IMR-90 (cell line): Measurements from ENCODE around the gene SDHAF4. TPM values are rescaled to one million over a fixed set of nuclear protein-coding genes. Genes with fewer than 3 reads are reported as not detected.
"Not testable (repeated sequence)": the region's sequence is repeated elsewhere in the genome, so short reads cannot be mapped to it uniquely, and the experiment has no call there.

ENCODE experiments used
- ATAC-seq: fragments of 200-7000 bp; cut with Tn5 transposase; 2 replicates; pipeline ENCODE4 v1.9.1; 2020; ENCODE audit warnings: low read depth, mild to moderate bottlenecking, moderate library complexity
- BruUV-seq: library from RNA; stranded (reverse); fragments of 400-500 nt; replicated peaks from 2 replicates; lab custom pipeline; 2021; lab: Mats Ljungman, UMichigan
- CTCF ChIA-PET: fragments of 300-600 bp; formaldehyde crosslinking; extraction: SDS; loops from one replicate; lab custom pipeline; 2021; ENCODE audit warnings: antibody characterized with exemption; lab: Yijun Ruan, JAX
- POLR2A ChIA-PET: fragments of 300-600 bp; sonication (Branson Sonifier 250); formaldehyde crosslinking; loops from one replicate; lab custom pipeline; 2022; ENCODE audit warnings: antibody characterized with exemption; ENCODE audit not compliant: unreplicated experiment; lab: Charles Lee
- DNase-seq: peaks from one replicate; pipeline ENCODE4 v3.0.0; 2013
- H2AFZ ChIP-seq: replicated peaks from 2 replicates; pipeline ENCODE3; 2013; ENCODE audit warnings: low read length, mild to moderate bottlenecking; ENCODE audit not compliant: poor library complexity
- H2AK5ac ChIP-seq: 2 replicates; pipeline ENCODE4 v1.6.1; 2013; ENCODE audit warnings: low read depth, low read length, inconsistent platforms
- H2AK9ac ChIP-seq: replicated peaks from 2 replicates; pipeline ENCODE3; 2013; ENCODE audit warnings: mild to moderate bottlenecking, low read depth, low read length, moderate library complexity; ENCODE audit not compliant: poor library complexity
- H2BK120ac ChIP-seq: 2 replicates; pipeline ENCODE4 v1.6.1; 2013; ENCODE audit warnings: low read depth, low read length, inconsistent platforms
- H2BK15ac ChIP-seq: 3 replicates; pipeline ENCODE4 v1.6.1; 2013; ENCODE audit warnings: low read depth, low read length, inconsistent platforms
- H2BK20ac ChIP-seq: 2 replicates; pipeline ENCODE4 v1.6.1; 2013; ENCODE audit warnings: low read depth, mild to moderate bottlenecking, inconsistent platforms, low read length, moderate library complexity
- H2BK5ac ChIP-seq: 2 replicates; pipeline ENCODE4 v1.6.1; 2013; ENCODE audit warnings: mild to moderate bottlenecking, low read depth, low read length, inconsistent platforms; ENCODE audit not compliant: poor library complexity, severe bottlenecking
- H3K14ac ChIP-seq: replicated peaks from 2 replicates; pipeline ENCODE4 v1.6.1; 2013; ENCODE audit warnings: low read depth, low read length, inconsistent platforms
- H3K18ac ChIP-seq: 2 replicates; pipeline ENCODE4 v1.6.1; 2013; ENCODE audit warnings: low read depth, low read length, control low read depth
- H3K23ac ChIP-seq: 2 replicates; pipeline ENCODE4 v1.6.1; 2013; ENCODE audit warnings: low read depth, low read length, inconsistent platforms
- H3K27ac ChIP-seq: 2 replicates; pipeline ENCODE4 v1.5.1; 2013; ENCODE audit warnings: mild to moderate bottlenecking, control low read depth, low read length; ENCODE audit not compliant: insufficient read depth
- H3K27me3 ChIP-seq: 2 replicates; pipeline ENCODE4 v1.6.1; 2013; ENCODE audit warnings: low read length; ENCODE audit not compliant: control insufficient read depth, insufficient read depth
- H3K36me3 ChIP-seq: 2 replicates; pipeline ENCODE4 v1.6.1; 2013; ENCODE audit warnings: low read length, mixed read lengths; ENCODE audit not compliant: control insufficient read depth, insufficient read depth
- H3K4ac ChIP-seq: 2 replicates; pipeline ENCODE4 v1.6.1; 2013; ENCODE audit warnings: low read depth, low read length, inconsistent platforms
- H3K4me1 ChIP-seq: 2 replicates; pipeline ENCODE4 v1.6.1; 2013; ENCODE audit warnings: low read length, mixed read lengths; ENCODE audit not compliant: control insufficient read depth, insufficient read depth
- H3K4me2 ChIP-seq: 2 replicates; pipeline ENCODE4 v1.6.1; 2013; ENCODE audit warnings: low read depth, mild to moderate bottlenecking, control low read depth, low read length, moderate library complexity
- H3K4me3 ChIP-seq: 2 replicates; pipeline ENCODE4 v1.5.1; 2013; ENCODE audit warnings: low read depth, mild to moderate bottlenecking, control low read depth, low read length, moderate library complexity; ENCODE audit not compliant: insufficient read depth
- H3K56ac ChIP-seq: 2 replicates; pipeline ENCODE4 v1.6.1; 2013; ENCODE audit warnings: low read length, inconsistent platforms; ENCODE audit not compliant: insufficient read depth; ENCODE audit errors: extremely low read depth
- H3K79me1 ChIP-seq, 2 experiments: 2 replicates each; pipeline ENCODE4 v1.6.1; 2013; ENCODE audit warnings: low read length in 2 of 2, inconsistent platforms in 1 of 2, low read depth in 1 of 2
- H3K9ac ChIP-seq: 2 replicates; pipeline ENCODE4 v1.6.1; 2013; ENCODE audit warnings: low read depth, low read length, control low read depth
- H3K9me1 ChIP-seq: 2 replicates; pipeline ENCODE4 v1.6.1; 2013; ENCODE audit warnings: low read length, inconsistent platforms; ENCODE audit not compliant: insufficient read depth
- H3K9me3 ChIP-seq: 2 replicates; pipeline ENCODE4 v1.6.1; 2013; ENCODE audit warnings: low read length; ENCODE audit not compliant: control insufficient read depth, insufficient read depth
- H4K20me1 ChIP-seq: 2 replicates; pipeline ENCODE4 v1.6.1; 2013; ENCODE audit warnings: low read length, inconsistent platforms; ENCODE audit not compliant: insufficient read depth
- H4K5ac ChIP-seq: 2 replicates; pipeline ENCODE4 v1.6.1; 2013; ENCODE audit warnings: mild to moderate bottlenecking, low read depth, low read length, control low read depth
- H4K8ac ChIP-seq, 2 experiments: 2 replicates each; pipeline ENCODE4 v1.6.1; 2013; ENCODE audit warnings: low read depth in 2 of 2, low read length in 2 of 2, control low read depth in 1 of 2, inconsistent platforms in 1 of 2
- H4K91ac ChIP-seq: 2 replicates; pipeline ENCODE4 v1.6.1; 2013; ENCODE audit warnings: low read depth, low read length, inconsistent platforms; ENCODE audit not compliant: insufficient read depth
- WGBS, 2 experiments: methylation state at CpG; one replicate each; pipeline versions ENCODE4 v1.1.5 to v1.1.7; 2013; ENCODE audit warnings: missing lambda C conversion rate in 2 of 2; ENCODE audit not compliant: insufficient read length in 1 of 2; ENCODE audit errors: extremely low coverage in 2 of 2; 5-methylcytosine and 5-hydroxymethylcytosine counted together
- dilution Hi-C: fragments of 300-500 bp; cut with HindIII; formaldehyde crosslinking; loops from one replicate; pipeline ENCODE4 v1.14.3; 2018; ENCODE audit warnings: low sequenced_read_pairs; ENCODE audit not compliant: unreplicated experiment
- in situ Hi-C: fragments of 300-500 bp; cut with MboI; formaldehyde crosslinking; loops from 3 replicates; pipeline ENCODE4 v1.14.3; 2019; ENCODE audit warnings: low sequenced_read_pairs, inconsistent platforms, mixed read lengths
- intact Hi-C: fragments of 100-400 bp; cut with micrococcal nuclease; formaldehyde crosslinking; loops from 2 replicates; pipeline ENCODE4 v1.10.0; 2022
- polyA plus RNA-seq, 3 experiments: library from polyadenylated mRNA; depleted of rRNA; stranded (reverse); fragments of >200 nt; gene quantifications; 2 replicates each; pipeline ENCODE4 v1.2.3, GENCODE V29; 2012; ENCODE audit warnings: low replicate concordance in 1 of 3
- total RNA-seq: library from RNA; depleted of rRNA; stranded (reverse); fragments of >200 nt; gene quantifications from 2 replicates; pipeline ENCODE4 v1.2.3, GENCODE V29; 2012

The SDHAF4 gene
- total and polyA plus RNA-seq, 2 of the 4 experiments (the other 2 are of a cell fraction), result 1.6 to 4.4 TPM

GRCh38 chr6:70562401-70562800 lies 4.3 kb upstream of the SDHAF4 start:
- H2AK9ac ChIP-seq, CTCF ChIA-PET: not testable (repeated sequence)
- WGBS, 2 experiments, result no CpG with 5 or more reads among the region's 2 CpGs

More at GRCh38 chr6:70562401-70562800, 4.3 kb upstream of the SDHAF4 start:
- H3K36me3 ChIP-seq, H3K27ac ChIP-seq, BruUV-seq, POLR2A ChIA-PET, H2BK120ac ChIP-seq, H3K56ac ChIP-seq, H4K91ac ChIP-seq, H2AK5ac ChIP-seq, H3K4ac ChIP-seq, H3K4me2 ChIP-seq, H2AFZ ChIP-seq, H3K23ac ChIP-seq, in situ Hi-C loops, H4K8ac ChIP-seq, dilution Hi-C loops, H3K18ac ChIP-seq, H3K9ac ChIP-seq, ATAC-seq, DNase-seq, H3K4me3 ChIP-seq, H2BK20ac ChIP-seq, H2BK15ac ChIP-seq, H3K27me3 ChIP-seq, H2BK5ac ChIP-seq, H3K9me1 ChIP-seq, H3K4me1 ChIP-seq, H4K20me1 ChIP-seq, H3K9me3 ChIP-seq, H4K5ac ChIP-seq, H3K14ac ChIP-seq, H3K79me1 ChIP-seq: not testable (repeated sequence)
- intact Hi-C loops, result loop anchor here (10.0 kb wide), 1 partner anchor 188 kb away; no protein-coding TSS in a partner anchor
